Stimulated activated naive CD8-positive, alpha-beta T cell treated with anti-CD3 and anti-CD28 coated beads, Interleukin-15, Interleukin-2, amounts not matched to agents 100 ng/mL and 50 ng/mL, for 24 hours (primary cell): ENCODE data around the gene NUP155.
A peak's percentile ranks its signal among the peaks of the same experiment; 100 is the strongest.
"Not testable (repeated sequence)": the region's sequence is repeated elsewhere in the genome, so short reads cannot be mapped to it uniquely, and the experiment has no call there.

Experiments used
- H3K27ac Mint-ChIP-seq: one replicate; pipeline ENCODE4 v1.8.0; 2021; ENCODE audit warnings: mild to moderate bottlenecking, mixed read lengths
- H3K27me3 Mint-ChIP-seq: one replicate; pipeline ENCODE4 v1.8.0; 2021; ENCODE audit warnings: mixed read lengths
- H3K36me3 Mint-ChIP-seq: one replicate; pipeline ENCODE4 v1.8.0; 2021; ENCODE audit warnings: low read depth, mixed read lengths
- H3K4me1 Mint-ChIP-seq: one replicate; pipeline ENCODE4 v1.8.0; 2021; ENCODE audit warnings: low read depth, mixed read lengths
- H3K4me3 Mint-ChIP-seq: one replicate; pipeline ENCODE4 v1.8.0; 2021; ENCODE audit warnings: mild to moderate bottlenecking, mixed read lengths
- H3K9me3 Mint-ChIP-seq: one replicate; pipeline ENCODE4 v1.8.0; 2021; ENCODE audit warnings: mixed read lengths

NUP155 gene

GRCh38 chr5:37319037-37319782 is 51.7 kb downstream of the NUP155 start:
- Mint-ChIP-seq H3K27ac (no peak overlapping the region), H3K9me3 (no peaks in the 10 kb centered on the region), H3K4me1 (peaks cover 5% of the 10 kb centered on the region), H3K27me3 (no peaks in the 10 kb centered on the region), H3K36me3 (peaks cover 75% of the 10 kb centered on the region), H3K4me3 (no peak overlapping the region)

- peaks cover 89% of the 10 kb centered on the region for H3K36me3 Mint-ChIP-seq
These were observed 54.9 kb downstream of the NUP155 start for GRCh38 chr5:37316027-37316426.

GRCh38 chr5:37310360-37310759 is 60.5 kb downstream of the NUP155 start:
- H3K9me3 Mint-ChIP-seq: no peaks in the 10 kb centered on the region
- H3K4me1 Mint-ChIP-seq: no peaks in the 10 kb centered on the region
- H3K36me3 Mint-ChIP-seq: peaks cover 68% of the 10 kb centered on the region
- no peak overlapping the region for H3K4me3 Mint-ChIP-seq
- no peak overlapping the region for H3K27ac Mint-ChIP-seq
- H3K27me3 Mint-ChIP-seq: no peaks in the 10 kb centered on the region

More at GRCh38 chr5:37316027-37316426, 54.9 kb downstream of the NUP155 start:
- Mint-ChIP-seq H3K27me3 (no peaks in the 10 kb centered on the region), H3K27ac (no peak overlapping the region), H3K9me3 (no peaks in the 10 kb centered on the region), H3K4me1 (peaks cover 5% of the 10 kb centered on the region), H3K4me3 (no peak overlapping the region)

DNA sequence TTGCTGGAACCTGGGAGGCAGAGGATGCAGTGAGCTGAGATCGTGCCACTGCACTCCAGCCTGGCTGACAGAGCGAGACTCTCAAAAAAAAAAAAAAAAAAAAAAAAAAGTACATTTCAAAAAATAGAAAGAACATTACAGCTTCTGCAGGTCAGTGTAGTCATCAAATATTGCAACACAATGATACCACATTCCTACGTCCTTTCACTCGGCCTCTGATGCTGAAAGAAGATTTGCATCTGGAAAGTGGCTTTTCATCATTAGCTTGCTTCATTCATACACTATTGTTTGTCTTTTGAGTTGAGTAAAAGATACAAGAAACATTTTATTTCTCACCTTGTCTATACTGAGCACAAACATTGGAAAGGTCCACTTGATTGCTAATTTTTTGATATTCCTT is 62.1 kb downstream of the NUP155 start:
- no peaks in the 10 kb centered on the region for H3K9me3 Mint-ChIP-seq
- no peaks in the 10 kb centered on the region for H3K27me3 Mint-ChIP-seq

DNA sequence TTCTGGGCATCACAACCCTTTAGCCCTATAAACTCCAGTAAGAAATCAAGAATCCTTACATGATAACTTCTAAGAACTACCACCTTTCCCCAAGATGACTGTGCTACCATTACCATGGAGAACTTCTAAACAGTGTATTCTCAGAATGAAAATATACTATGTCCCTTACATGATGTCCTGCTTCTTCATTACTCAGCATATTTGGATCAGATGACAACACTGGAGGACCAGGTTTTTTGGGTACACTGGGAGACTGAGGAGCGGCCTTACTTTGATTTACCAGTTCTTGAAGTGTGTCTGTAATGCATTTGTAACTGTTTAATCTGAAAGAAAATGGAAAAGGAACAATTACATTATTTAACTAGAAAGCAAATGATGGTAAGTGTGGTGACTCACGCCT is 66.0 kb downstream of the NUP155 start:
- Mint-ChIP-seq H3K27ac (peak overlapping the region; percentile 26), H3K36me3 (peaks cover 65% of the 10 kb centered on the region)

More for the DNA sequence above, 62.1 kb downstream of the NUP155 start:
- Mint-ChIP-seq H3K27ac (no peak overlapping the region), H3K4me3 (no peak overlapping the region), H3K36me3 (peaks cover 64% of the 10 kb centered on the region), H3K4me1 (no peaks in the 10 kb centered on the region)

GRCh38 chr5:37296313-37296712 is 74.6 kb downstream of the NUP155 start:
- H3K27me3 Mint-ChIP-seq, H3K4me3 Mint-ChIP-seq, H3K4me1 Mint-ChIP-seq, H3K9me3 Mint-ChIP-seq, H3K27ac Mint-ChIP-seq: not testable (repeated sequence)
- H3K36me3 Mint-ChIP-seq: peaks cover 72% of the 10 kb centered on the region

More for the DNA sequence above, 66.0 kb downstream of the NUP155 start:
- H3K4me1 Mint-ChIP-seq: no peaks in the 10 kb centered on the region
- H3K27me3 Mint-ChIP-seq: no peaks in the 10 kb centered on the region
- no peak overlapping the region for H3K4me3 Mint-ChIP-seq
- H3K9me3 Mint-ChIP-seq: no peaks in the 10 kb centered on the region

DNA sequence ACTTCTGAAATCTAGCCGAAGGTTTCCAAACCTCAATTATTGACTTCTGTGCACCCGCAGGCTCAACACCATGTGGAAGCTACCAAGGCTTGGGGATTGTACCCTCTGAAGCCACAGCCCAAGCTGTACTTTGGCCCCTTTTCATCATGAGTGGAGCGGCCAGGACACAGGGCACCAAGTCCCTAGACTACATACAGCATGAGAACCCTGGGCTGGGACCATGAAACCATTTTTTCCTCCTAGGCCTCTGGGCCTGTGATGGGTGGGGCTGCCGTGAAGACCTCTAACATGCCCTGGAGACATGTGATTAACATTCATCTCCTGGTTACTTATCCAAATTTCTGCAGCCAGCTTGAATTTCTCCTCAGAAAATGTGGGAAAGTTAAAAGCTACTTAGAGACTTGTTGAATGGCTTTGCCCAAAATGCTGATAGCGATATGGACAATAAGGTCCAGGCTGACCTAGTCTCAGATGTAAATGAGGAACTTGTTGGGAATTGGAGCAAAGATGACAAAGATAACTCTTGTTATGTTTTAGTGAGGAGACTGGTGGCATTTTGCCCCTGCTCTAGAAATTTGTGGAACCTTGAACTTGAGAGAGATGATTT is 87.6 kb downstream of the NUP155 start:
- no peak overlapping the region for H3K27ac Mint-ChIP-seq
- no peaks in the 10 kb centered on the region for H3K4me1 Mint-ChIP-seq
- H3K4me3 Mint-ChIP-seq: no peak overlapping the region
- H3K9me3 Mint-ChIP-seq: peaks cover 35% of the 10 kb centered on the region
- H3K27me3 Mint-ChIP-seq: no peaks in the 10 kb centered on the region
- peaks cover 8% of the 10 kb centered on the region for H3K36me3 Mint-ChIP-seq

GRCh38 chr5:37275511-37275910 is 95.4 kb downstream of the NUP155 start:
- Mint-ChIP-seq H3K9me3 (peaks cover 18% of the 10 kb centered on the region), H3K36me3 (no peaks in the 10 kb centered on the region), H3K27me3 (no peaks in the 10 kb centered on the region), H3K4me3 (no peak overlapping the region), H3K4me1 (no peaks in the 10 kb centered on the region), H3K27ac (no peak overlapping the region)

- H3K27me3 Mint-ChIP-seq: no peaks in the 10 kb centered on the region
- no peaks in the 10 kb centered on the region for H3K4me1 Mint-ChIP-seq
- H3K4me3 Mint-ChIP-seq: no peak overlapping the region
- H3K9me3 Mint-ChIP-seq: peaks cover 13% of the 10 kb centered on the region
- H3K36me3 Mint-ChIP-seq: no peaks in the 10 kb centered on the region
- H3K27ac Mint-ChIP-seq: no peak overlapping the region
These were observed 98.4 kb downstream of the NUP155 start for GRCh38 chr5:37272511-37272910.

DNA sequence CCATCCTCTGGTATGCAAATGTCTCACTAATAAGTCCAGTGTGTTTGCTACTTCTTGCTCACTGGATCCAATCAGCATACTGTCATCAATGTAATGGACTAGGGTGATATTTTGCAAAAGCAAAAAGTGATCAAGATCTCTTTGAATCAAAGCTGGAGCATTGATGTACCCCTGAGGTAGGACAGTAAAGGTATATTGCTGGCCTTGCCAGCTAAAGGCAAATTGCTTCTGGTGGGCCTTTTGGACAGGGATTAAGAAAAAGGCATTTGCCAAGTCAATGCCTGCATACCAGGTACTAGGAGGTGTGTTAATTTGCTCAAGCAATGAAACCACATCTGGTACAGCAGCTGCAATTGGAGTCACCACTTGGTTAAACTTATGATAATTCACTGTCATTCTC is 102.8 kb downstream of the NUP155 start:
- not testable (repeated sequence) for H3K4me1 Mint-ChIP-seq, H3K27ac Mint-ChIP-seq, H3K27me3 Mint-ChIP-seq, H3K36me3 Mint-ChIP-seq, H3K4me3 Mint-ChIP-seq
- peaks cover 13% of the 10 kb centered on the region for H3K9me3 Mint-ChIP-seq

DNA sequence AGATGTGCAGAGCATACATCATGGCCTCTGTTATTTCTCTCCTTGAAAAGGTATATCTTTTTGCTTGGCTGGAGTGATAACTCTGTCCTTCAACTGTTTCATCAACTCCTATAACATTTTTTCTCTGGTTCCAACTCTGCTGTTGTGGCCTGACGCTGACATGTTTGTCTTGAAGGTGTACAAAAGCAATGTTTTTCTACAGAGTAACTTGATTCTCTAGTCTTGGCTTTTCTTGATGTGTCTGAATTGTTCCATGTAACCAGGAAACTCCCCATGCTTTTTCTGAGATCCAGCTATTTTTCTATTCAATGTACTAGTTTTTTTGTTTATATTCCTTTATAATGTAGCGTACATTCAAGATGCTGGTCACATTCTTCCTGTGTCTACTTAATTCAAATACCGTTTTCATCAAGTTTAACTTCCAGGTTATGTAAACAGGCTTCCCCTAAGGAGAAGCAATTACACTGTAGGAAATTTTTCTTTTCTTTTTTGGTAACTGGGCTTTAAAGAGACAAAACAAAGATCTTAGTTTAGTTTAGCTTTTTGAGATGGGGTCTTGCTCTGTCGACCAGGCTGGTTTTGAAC is 115.0 kb downstream of the NUP155 start:
- H3K9me3 Mint-ChIP-seq: no peaks in the 10 kb centered on the region
- H3K4me1 Mint-ChIP-seq: no peaks in the 10 kb centered on the region
- no peaks in the 10 kb centered on the region for H3K27me3 Mint-ChIP-seq
- H3K4me3 Mint-ChIP-seq: no peak overlapping the region
- H3K36me3 Mint-ChIP-seq: no peaks in the 10 kb centered on the region
- H3K27ac Mint-ChIP-seq: no peak overlapping the region

DNA sequence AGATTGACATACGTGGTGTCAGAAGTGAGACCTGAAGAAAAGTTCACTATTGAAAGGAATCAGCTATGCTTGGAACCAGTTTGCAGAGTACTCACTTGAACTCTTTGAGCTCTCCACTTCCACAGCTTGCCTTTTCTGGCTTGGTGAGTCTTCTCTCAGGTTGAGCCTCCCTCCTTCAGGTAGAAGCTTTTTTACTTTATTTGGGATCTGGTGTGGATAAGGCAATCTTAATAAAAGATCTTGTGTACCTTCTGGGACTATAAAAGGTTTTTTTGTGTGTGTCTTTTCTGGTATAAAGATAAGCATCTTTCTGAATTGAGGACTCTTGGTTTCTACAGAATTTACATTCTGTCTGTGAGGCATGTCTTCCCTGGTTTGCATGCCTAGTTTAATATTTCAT is 116.3 kb downstream of the NUP155 start:
- Mint-ChIP-seq H3K27me3 (no peaks in the 10 kb centered on the region), H3K36me3 (no peaks in the 10 kb centered on the region), H3K9me3 (no peaks in the 10 kb centered on the region), H3K27ac (no peak overlapping the region), H3K4me3 (no peak overlapping the region), H3K4me1 (peaks cover 3% of the 10 kb centered on the region)

- no peaks in the 10 kb centered on the region for H3K9me3 Mint-ChIP-seq
- no peaks in the 10 kb centered on the region for H3K36me3 Mint-ChIP-seq
- H3K4me1 Mint-ChIP-seq: peaks cover 15% of the 10 kb centered on the region
- H3K27me3 Mint-ChIP-seq: no peaks in the 10 kb centered on the region
- H3K4me3 Mint-ChIP-seq: no peak overlapping the region
- no peak overlapping the region for H3K27ac Mint-ChIP-seq
These were observed 119.2 kb downstream of the NUP155 start for GRCh38 chr5:37251665-37252064.

GRCh38 chr5:37249815-37250164 is 121.1 kb downstream of the NUP155 start:
- Mint-ChIP-seq H3K9me3 (no peaks in the 10 kb centered on the region), H3K27ac (peak overlapping the region; percentile 83), H3K36me3 (no peaks in the 10 kb centered on the region), H3K4me3 (peak overlapping the region; percentile 78), H3K4me1 (peaks cover 15% of the 10 kb centered on the region), H3K27me3 (no peaks in the 10 kb centered on the region)

DNA sequence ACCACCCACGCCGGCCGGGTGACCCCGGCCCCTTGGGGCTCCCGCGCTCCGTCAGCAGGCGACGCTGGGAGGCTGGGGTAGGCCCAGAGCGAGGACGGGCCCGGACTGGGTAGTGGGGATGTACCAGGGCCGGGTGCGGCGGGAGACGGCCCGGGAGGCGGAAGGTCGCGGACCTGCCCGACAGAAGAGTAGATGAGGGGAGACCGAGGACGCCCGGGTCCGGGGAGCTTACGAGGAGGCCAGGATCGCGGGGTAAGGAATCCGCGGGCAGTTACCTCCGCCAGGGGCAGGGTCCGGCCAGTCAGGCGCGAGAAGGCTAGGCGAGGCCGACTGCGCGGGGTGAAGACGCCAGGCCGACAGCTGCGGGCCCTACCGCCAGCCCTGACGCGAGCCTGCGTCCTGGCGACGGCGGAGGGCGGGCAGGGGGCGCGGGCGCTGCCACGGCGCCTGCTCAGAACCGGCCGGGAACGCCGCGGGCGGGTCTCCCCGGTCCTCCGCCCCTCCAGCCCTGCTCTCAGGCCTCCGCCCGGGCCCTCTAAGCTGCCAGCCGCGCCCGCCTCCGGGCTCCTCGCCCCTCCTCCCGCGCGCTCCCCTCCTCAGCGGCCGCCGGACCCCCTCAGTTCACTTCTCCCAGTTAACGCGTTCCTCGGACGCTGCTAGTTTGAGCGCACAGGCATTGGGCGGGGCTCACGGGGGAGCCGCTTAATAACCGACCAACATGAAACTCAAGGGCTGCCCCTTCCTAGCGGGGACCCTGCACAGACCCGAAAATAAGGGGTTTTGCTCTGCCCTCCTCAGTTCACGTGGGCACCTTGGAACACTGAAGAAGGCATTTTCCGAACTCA is 121.7 kb downstream of the NUP155 start, which contains the start of gene CPLANE1:
Gene CPLANE1 (minus strand): TSS at position 407 of the 845 bp plus-strand sequence. CDS start 1,678 bp downstream, outside the sequence.
- no peaks in the 10 kb centered on the region for H3K9me3 Mint-ChIP-seq
- H3K4me3 Mint-ChIP-seq: peak within 1 kb of the TSS; percentile 78
- H3K36me3 Mint-ChIP-seq: no peaks in the 10 kb centered on the region
- no peaks in the 10 kb centered on the region for H3K27me3 Mint-ChIP-seq
- peaks cover 15% of the 10 kb centered on the region for H3K4me1 Mint-ChIP-seq
- H3K27ac Mint-ChIP-seq: peak within 1 kb of the TSS; percentile 83
